Prostate gland (tissue), 2 donors: ENCODE measurements around the gene TCF12.

Experiments
- POLR2A ChIP-seq: fragments of 450-650 bp; IDR thresholded peaks from one replicate; pipeline ENCODE4 v1.6.1; 2016; ENCODE audit warnings: antibody characterized with exemption, mild to moderate bottlenecking
- TF ChIP-seq, protein P1 (sequence below), 4 experiments: fragments of 200-600 bp in 2 of 4; fragments of 450-650 bp in 2 of 4; sonication (generic) in 2 of 4; IDR thresholded peaks; 1 replicate in 3 of 4; 2 replicates in 1 of 4; pipeline ENCODE4 v1.5.1; 2016 to 2019; ENCODE audit warnings: antibody characterized with exemption in 4 of 4, mild to moderate bottlenecking in 2 of 4, moderate library complexity in 2 of 4

DNA sequence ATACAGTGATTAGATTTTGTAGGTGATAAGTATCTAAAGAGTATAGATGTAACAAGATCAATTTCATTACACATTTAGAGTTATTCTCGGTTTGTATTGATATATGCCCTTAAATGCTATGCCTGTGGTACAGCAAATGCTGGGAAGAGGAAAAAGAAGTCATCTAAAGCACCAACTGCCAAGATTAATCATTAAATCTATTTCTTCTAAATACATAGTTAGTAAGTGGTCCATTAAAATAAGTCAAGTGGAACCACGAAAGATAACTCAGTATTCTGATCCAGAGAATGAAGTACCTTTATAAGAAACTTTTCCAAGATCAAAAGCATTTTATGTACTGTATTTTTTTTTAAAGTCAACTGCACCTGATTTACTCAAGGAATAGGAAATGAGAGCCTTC lies 315.7 kb downstream of the TCF12 start:
- TF ChIP-seq, protein P1, sequence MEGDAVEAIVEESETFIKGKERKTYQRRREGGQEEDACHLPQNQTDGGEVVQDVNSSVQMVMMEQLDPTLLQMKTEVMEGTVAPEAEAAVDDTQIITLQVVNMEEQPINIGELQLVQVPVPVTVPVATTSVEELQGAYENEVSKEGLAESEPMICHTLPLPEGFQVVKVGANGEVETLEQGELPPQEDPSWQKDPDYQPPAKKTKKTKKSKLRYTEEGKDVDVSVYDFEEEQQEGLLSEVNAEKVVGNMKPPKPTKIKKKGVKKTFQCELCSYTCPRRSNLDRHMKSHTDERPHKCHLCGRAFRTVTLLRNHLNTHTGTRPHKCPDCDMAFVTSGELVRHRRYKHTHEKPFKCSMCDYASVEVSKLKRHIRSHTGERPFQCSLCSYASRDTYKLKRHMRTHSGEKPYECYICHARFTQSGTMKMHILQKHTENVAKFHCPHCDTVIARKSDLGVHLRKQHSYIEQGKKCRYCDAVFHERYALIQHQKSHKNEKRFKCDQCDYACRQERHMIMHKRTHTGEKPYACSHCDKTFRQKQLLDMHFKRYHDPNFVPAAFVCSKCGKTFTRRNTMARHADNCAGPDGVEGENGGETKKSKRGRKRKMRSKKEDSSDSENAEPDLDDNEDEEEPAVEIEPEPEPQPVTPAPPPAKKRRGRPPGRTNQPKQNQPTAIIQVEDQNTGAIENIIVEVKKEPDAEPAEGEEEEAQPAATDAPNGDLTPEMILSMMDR (IDR thresholded peaks at IDR 0.05), result no peak
- TF ChIP-seq POLR2A, result no peak
